Esophagus (tissue), 2 donors: ENCODE measurements around the gene BEX4. TPM values are rescaled to one million over a fixed set of nuclear protein-coding genes. Genes with fewer than 3 reads are reported as not detected.
A peak's percentile ranks its signal among the peaks of the same experiment; 100 is the strongest.
"Not testable (repeated sequence)": the region's sequence is repeated elsewhere in the genome, so short reads cannot be mapped to it uniquely, and the experiment has no call there.

Source experiments
- H3K27ac ChIP-seq, 2 donors: one replicate each; pipeline ENCODE4 v1.5.1; 2013; ENCODE audit warnings: low read depth in 2 of 2, mild to moderate bottlenecking in 2 of 2, inconsistent platforms in 1 of 2, low read length in 1 of 2, moderate library complexity in 1 of 2
- H3K27me3 ChIP-seq, 2 donors: one replicate each; pipeline ENCODE4 v1.6.1; 2013; ENCODE audit warnings: low read length in 2 of 2, control low read depth in 1 of 2, mild to moderate bottlenecking in 1 of 2; ENCODE audit not compliant: insufficient read depth in 2 of 2, control insufficient read depth in 1 of 2
- H3K36me3 ChIP-seq, 2 donors: one replicate each; pipeline ENCODE4 v1.6.1; 2013; ENCODE audit warnings: low read length in 1 of 2; ENCODE audit not compliant: control insufficient read depth in 2 of 2, insufficient read depth in 2 of 2
- H3K4me1 ChIP-seq, 2 donors: one replicate each; pipeline ENCODE4 v1.6.1; 2013; ENCODE audit warnings: low read length in 1 of 2; ENCODE audit not compliant: control insufficient read depth in 2 of 2, insufficient read depth in 2 of 2
- H3K4me3 ChIP-seq, 2 donors: one replicate each; pipeline ENCODE4 v1.5.1; 2013; ENCODE audit warnings: low read length in 2 of 2, mild to moderate bottlenecking in 2 of 2, low read depth in 1 of 2, moderate library complexity in 1 of 2
- H3K9me3 ChIP-seq, 2 donors: one replicate each; pipeline ENCODE4 v1.6.1; 2013; ENCODE audit warnings: mild to moderate bottlenecking in 2 of 2, low read depth in 1 of 2, low read length in 1 of 2, moderate library complexity in 1 of 2; ENCODE audit not compliant: control insufficient read depth in 2 of 2, insufficient read depth in 1 of 2
- WGBS, 2 donors: extraction: QIAGEN DNeasy Blood & Tissue Kit; methylation state at CpG; one replicate each; pipeline ENCODE4 v1.1.7; 2013; 5-methylcytosine and 5-hydroxymethylcytosine counted together
- polyA plus RNA-seq, 2 donors: library from polyadenylated mRNA; stranded (reverse); fragments of 200-250 nt; gene quantifications; one replicate each; pipeline ENCODE4 v1.2.3, GENCODE V29; 2013
- donor health status: healthy with polysubstance abuse.
- donor health status: Bipolar disorder and iron deficiency.

Gene BEX4
- polyA plus RNA-seq, 2 donors = 41.4 to 56.0 TPM

- WGBS, 2 donors = 59 to 86% methylated on average over 1 of the region's 1 CpG
Observed at GRCh38 chrX:103234869-103235268, 20.0 kb downstream of the BEX4 start.

GRCh38 chrX:103235608-103236007 lies 20.7 kb downstream of the BEX4 start:
- H3K27ac ChIP-seq, H3K27me3 ChIP-seq, H3K4me1 ChIP-seq, H3K36me3 ChIP-seq, H3K4me3 ChIP-seq, H3K9me3 ChIP-seq: not testable (repeated sequence)
- WGBS, 2 donors = 47 to 55% methylated on average over 2 of the region's 2 CpGs

More at GRCh38 chrX:103234869-103235268, 20.0 kb downstream of the BEX4 start:
- Histone ChIP-seq H3K27me3 (peaks cover 0 to 4% of the 10 kb centered on the region in 2 donors), H3K27ac (no peak overlapping the region), H3K4me1 (no peaks in the 10 kb centered on the region), H3K9me3 (no peaks in the 10 kb centered on the region), H3K4me3 (no peak overlapping the region), H3K36me3 (no peaks in the 10 kb centered on the region)

GRCh38 chrX:103236296-103236695 lies 21.4 kb downstream of the BEX4 start:
- H3K36me3 ChIP-seq = no peaks in the 10 kb centered on the region
- WGBS, 2 donors = 64 to 76% methylated on average over 1 of the region's 1 CpG
- H3K4me3 ChIP-seq = no peak overlapping the region
- H3K4me1 ChIP-seq = no peaks in the 10 kb centered on the region
- H3K9me3 ChIP-seq = no peaks in the 10 kb centered on the region
- no peaks in the 10 kb centered on the region for H3K27me3 ChIP-seq
- H3K27ac ChIP-seq = no peak overlapping the region

- no peak overlapping the region for H3K27ac ChIP-seq
- H3K4me1 ChIP-seq = no peaks in the 10 kb centered on the region
- no peaks in the 10 kb centered on the region for H3K27me3 ChIP-seq
- H3K36me3 ChIP-seq = no peaks in the 10 kb centered on the region
- no peak overlapping the region for H3K4me3 ChIP-seq
- H3K9me3 ChIP-seq = no peaks in the 10 kb centered on the region
Observed at GRCh38 chrX:103240155-103240554, 25.2 kb downstream of the BEX4 start.

GRCh38 chrX:103248553-103248952 lies 33.6 kb downstream of the BEX4 start:
- peaks cover 0 to 3% of the 10 kb centered on the region in 2 donors for H3K4me1 ChIP-seq
- H3K9me3 ChIP-seq = no peaks in the 10 kb centered on the region
- no peak overlapping the region for H3K4me3 ChIP-seq
- no peaks in the 10 kb centered on the region for H3K36me3 ChIP-seq
- H3K27me3 ChIP-seq = peaks cover 0 to 3% of the 10 kb centered on the region in 2 donors
- H3K27ac ChIP-seq = no peak overlapping the region

- Histone ChIP-seq H3K4me1 (peaks cover 0 to 3% of the 10 kb centered on the region in 2 donors), H3K9me3 (no peaks in the 10 kb centered on the region), H3K27ac (no peak overlapping the region), H3K27me3 (peaks cover 0 to 3% of the 10 kb centered on the region in 2 donors), H3K36me3 (no peaks in the 10 kb centered on the region), H3K4me3 (no peak overlapping the region)
- WGBS, 2 donors = 62 to 86% methylated on average over 1 of the region's 1 CpG
Observed at GRCh38 chrX:103249805-103250204, 34.9 kb downstream of the BEX4 start.

- no peak overlapping the region for H3K4me3 ChIP-seq
- H3K36me3 ChIP-seq = no peaks in the 10 kb centered on the region
- peaks cover 0 to 3% of the 10 kb centered on the region in 2 donors for H3K27me3 ChIP-seq
- no peak overlapping the region for H3K27ac ChIP-seq
- H3K4me1 ChIP-seq = peaks cover 0 to 3% of the 10 kb centered on the region in 2 donors
- 45 to 58% methylated on average over 5 of the region's 5 CpGs for WGBS, 2 donors
- H3K9me3 ChIP-seq = no peaks in the 10 kb centered on the region
Observed at GRCh38 chrX:103250977-103251376, 36.1 kb downstream of the BEX4 start.

GRCh38 chrX:103253608-103254007 lies 38.7 kb downstream of the BEX4 start:
- Histone ChIP-seq H3K4me3 (peak overlapping the region in 1 of 2 donors; percentile 57), H3K4me1 (peaks cover 0 to 3% of the 10 kb centered on the region in 2 donors), H3K36me3 (no peaks in the 10 kb centered on the region), H3K27ac (peak overlapping the region; percentile 42 to 80), H3K27me3 (no peaks in the 10 kb centered on the region), H3K9me3 (no peaks in the 10 kb centered on the region)
- 34 to 48% methylated on average over 8 of the region's 8 CpGs for WGBS, 2 donors

GRCh38 chrX:103254171-103254824 lies 39.4 kb downstream of the BEX4 start:
- H3K9me3 ChIP-seq = no peaks in the 10 kb centered on the region

GRCh38 chrX:103254921-103255493 lies 40.1 kb downstream of the BEX4 start, which contains the start of gene TCEAL8:
TCEAL8 (minus strand) TSS chrX:103255155; CDS start chrX:103253979, 1,176 bp downstream.
- peaks cover 0 to 3% of the 10 kb centered on the region in 2 donors for H3K4me1 ChIP-seq
- 0 to 24% methylated on average over 22 of the region's 22 CpGs for WGBS, 2 donors
- no peaks in the 10 kb centered on the region for H3K9me3 ChIP-seq

More at GRCh38 chrX:103254171-103254824, 39.4 kb downstream of the BEX4 start:
- H3K36me3 ChIP-seq = no peaks in the 10 kb centered on the region
- peak overlapping the region; percentile 57 to 63 for H3K4me3 ChIP-seq
- H3K4me1 ChIP-seq = peaks cover 0 to 3% of the 10 kb centered on the region in 2 donors
- peak overlapping the region; percentile 80 to 87 for H3K27ac ChIP-seq
- 1 to 17% methylated on average over 22 of the region's 22 CpGs for WGBS, 2 donors
- H3K27me3 ChIP-seq = no peaks in the 10 kb centered on the region

More at GRCh38 chrX:103254921-103255493, 40.1 kb downstream of the BEX4 start, which contains the start of gene TCEAL8:
- Histone ChIP-seq H3K27me3 (no peaks in the 10 kb centered on the region), H3K36me3 (no peaks in the 10 kb centered on the region), H3K4me3 (peak within 1 kb of the TSS; percentile 57 to 63), H3K27ac (peak within 1 kb of the TSS; percentile 80 to 87)
